HS-27A (cell line): Measurements from ENCODE around the gene GRAPL.
A peak's percentile ranks its signal among the peaks of the same experiment; 100 is the strongest.
"Not testable (repeated sequence)": the region's sequence is repeated elsewhere in the genome, so short reads cannot be mapped to it uniquely, and the experiment has no call there.

Source experiments
- DNase-seq: peaks from one replicate; pipeline ENCODE4 v3.0.0-alpha.2; 2012; ENCODE audit warnings: low read depth, missing footprints

GRAPL gene

GRCh38 chr17:19127148-19127980 is at the start of gene GRAPL:
GRAPL (plus strand) TSS chr17:19127589; CDS start chr17:19127620, 31 bp downstream.
- DNase-seq = not testable (repeated sequence)

- DNase-seq = not testable (repeated sequence)
Observed at GRCh38 chr17:19088804-19089685, 38.3 kb upstream of the GRAPL start.

DNA sequence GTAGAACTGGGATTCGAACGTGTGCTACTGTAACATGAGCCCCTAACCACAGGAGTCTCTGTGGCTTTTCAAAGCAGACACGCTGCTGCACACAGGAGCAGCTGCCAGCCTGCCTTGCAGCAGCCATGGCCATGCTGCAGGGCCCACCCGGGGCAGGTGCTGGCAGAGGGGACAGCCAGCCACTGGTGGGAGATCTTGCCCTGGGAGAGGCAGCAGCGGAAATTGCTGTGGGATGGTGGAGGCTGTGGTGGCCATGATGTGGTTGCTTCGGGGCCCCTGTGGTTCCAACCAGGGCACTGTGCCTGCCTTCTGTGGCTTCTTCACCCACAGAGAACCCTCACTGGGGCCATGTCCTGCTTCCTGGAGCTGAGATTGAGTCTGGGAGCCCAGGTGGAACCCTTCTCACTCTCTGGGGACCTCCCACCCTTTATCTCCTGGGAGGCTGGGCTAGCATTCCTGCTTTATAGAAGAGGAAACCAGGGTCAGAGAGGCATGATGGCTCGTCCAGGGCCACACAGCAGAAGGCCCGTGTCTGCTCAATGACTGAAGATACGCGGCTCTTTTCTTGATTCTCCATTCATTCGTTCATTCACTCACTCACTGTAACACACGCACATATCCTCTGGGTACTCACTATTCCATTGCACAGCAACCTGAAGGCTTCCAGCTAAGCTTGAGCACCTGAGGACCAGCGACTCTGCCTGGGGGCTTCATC is 37.2 kb upstream of the GRAPL start:
- not testable (repeated sequence) for DNase-seq

DNA sequence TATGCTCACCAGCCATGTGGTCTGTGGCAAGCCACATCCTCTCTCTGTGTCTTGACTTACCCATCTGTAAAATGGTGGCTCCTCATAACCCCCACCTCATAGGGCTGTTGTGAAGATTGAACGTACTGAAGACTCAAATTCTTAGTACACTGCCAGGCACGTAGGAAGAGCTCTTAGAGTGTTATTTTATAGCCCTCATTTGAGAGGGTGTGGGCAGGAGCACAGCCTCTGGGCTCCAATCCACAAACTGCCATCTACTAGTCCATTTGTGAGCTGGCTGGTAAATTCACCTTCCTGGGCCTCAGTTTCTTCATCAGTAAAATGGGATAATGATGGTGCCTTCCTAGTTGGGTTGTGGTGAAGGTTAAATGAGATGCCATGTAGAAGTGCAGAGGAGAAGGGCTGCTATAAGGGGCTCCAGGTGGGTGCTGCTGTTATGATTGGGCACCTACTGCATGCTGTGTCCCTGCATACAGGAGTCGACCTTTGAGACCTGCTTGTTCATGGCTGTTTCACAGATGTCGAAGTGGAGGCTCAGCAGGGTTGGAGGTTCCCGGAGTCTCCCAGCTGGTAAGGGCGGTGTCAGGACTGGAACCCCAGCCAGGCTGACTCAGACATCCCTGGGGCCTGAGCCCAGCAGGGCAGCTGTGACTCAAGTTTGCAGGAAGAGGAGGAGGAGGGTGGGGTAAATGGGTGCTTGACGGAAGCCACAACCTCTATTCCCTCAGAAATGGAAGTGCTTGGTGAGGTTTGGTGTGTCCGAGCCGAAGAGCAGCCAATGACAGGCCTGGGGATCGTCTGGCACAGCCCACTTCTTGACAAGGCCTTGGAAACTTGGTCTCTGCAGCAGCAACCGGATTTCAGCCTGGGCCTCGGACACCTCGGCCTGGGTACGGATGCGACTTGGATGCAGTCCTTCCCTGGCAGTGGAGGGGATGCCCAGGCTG is 34.4 kb upstream of the GRAPL start:
- not testable (repeated sequence) for DNase-seq

DNA sequence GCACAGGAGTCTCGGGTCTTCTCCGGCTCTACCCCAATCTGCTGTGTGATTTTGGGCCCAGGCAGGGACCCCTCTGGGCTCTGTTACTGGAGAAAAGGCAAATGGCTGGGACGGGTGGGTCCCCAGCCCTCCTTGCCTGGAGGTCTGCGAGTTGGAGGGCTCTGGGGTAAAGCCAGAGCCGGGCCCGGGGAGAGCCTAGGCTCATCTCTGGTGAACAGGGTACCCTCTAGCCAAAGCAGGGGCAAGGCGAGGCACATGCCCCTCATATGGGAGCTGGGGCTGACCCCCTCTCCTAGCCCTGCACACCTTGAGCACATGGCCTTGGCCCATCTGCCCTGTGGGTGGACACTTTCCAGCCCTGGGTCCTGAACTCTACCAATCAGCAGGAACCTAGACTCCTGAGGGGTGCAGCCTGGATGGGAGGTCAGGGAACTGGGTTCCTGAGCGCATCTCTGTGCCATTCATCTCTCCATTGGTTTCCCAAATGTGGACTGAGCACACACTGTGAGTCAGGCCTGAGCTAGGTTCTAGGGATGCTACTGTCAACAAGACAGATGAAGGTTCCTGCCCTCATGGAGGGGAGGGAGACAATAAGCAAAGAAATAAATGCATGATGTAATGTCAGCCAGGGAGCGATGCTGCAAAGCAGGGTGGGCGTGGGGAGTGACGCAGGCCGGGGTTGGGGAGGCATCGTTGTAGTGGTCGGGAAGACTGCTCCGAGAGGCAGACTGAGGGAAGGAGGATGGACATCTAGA is 33.5 kb upstream of the GRAPL start:
- DNase-seq = not testable (repeated sequence)

GRCh38 chr17:19108517-19108916 is 18.9 kb upstream of the GRAPL start:
- DNase-seq = not testable (repeated sequence)

DNA sequence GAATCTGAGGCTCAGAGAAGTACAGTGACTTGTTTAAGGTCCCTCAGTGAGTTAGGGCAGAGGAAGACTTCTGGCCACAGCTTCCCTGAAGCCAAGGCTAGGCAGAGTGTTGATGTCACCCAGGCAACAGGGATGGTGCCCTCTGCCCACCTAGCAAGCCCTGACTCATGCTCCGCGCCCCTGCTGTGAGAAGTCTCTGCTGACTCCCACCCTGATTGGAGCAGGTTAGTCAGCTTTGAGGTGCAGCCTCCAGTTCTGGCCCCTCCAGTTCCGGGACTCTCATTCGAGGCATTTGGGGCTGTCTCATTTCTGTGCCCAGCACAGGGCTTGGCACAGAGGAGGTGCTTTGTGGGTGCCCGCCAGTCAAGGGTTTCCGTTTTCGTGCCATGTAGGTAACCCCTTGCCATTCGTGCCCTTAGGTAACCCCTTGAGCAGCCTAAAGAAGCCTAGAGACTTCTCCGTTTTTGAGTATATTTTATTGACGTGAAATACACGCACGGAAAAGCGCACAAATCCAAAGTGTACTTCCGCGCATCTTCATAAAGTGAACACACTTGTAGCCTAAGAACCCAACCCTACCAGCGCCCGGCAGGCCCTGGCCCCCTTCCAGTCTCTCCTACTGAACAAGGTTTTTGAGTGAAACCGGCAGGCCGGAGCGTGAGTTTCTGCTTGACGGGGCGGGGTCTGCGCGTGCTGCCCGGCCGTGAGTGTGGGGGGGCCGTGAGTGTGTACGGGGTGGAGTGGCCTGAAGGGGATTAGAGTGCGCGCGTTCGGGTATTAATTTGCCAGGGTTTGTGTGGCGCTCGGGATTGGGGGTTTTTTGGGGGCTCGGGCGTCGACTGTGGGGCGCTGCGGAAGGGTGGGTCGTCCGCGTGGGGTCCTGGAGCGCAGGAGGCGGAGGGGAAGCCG is 16.9 kb upstream of the GRAPL start:
- DNase-seq = not testable (repeated sequence)

- not testable (repeated sequence) for DNase-seq
Observed at GRCh38 chr17:19111111-19111711, 16.2 kb upstream of the GRAPL start.

DNA sequence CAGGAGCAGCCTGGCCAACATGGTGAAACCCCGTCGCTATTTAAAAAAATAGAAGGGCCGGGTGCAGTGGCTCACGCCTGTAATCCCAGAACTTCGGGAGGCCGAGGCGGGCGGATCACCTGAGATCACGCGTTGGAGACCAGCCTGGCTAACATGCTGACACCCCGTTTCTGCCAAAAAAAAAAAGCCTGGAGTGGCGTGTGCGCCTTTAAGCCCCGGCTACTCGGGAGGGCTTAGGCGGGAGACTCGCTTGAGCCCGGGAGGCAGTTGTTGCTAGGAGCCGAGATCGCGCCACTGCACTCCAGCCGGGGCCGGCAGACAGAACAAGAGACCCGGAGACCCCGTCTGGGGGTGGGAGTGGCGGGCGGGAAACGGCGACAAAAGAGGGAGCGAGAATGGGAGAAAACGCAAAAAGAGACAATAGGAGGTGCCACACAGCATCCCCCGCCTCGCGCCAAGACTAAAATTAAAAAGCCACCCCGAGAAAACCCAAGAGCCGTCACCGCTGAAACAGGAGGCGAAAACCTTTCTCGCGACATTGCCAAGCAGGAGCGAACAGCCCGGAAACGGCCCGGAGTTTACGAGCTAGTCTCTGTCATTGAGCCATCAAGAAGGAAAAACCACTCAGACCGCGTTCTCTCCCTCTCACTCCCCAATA is 15.5 kb upstream of the GRAPL start:
- DNase-seq = peak; percentile 45

DNA sequence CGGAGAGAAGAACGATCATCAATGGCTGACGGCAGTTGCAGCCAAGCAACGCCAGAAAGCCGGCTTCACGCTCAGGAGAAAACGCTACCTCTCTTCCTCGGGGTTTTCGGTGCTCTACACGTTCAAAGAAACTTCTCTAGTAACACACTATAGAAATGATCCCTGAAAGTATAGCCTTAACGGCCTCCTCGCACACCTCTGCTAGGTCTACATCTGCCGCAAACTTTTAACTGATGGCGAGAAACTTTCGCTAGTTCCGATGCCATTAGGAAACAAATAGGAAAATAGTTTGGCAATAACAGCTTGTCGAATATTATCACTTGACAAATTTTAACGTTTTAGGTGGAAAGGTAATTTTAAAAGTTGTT is 14.9 kb upstream of the GRAPL start:
- not testable (repeated sequence) for DNase-seq

DNA sequence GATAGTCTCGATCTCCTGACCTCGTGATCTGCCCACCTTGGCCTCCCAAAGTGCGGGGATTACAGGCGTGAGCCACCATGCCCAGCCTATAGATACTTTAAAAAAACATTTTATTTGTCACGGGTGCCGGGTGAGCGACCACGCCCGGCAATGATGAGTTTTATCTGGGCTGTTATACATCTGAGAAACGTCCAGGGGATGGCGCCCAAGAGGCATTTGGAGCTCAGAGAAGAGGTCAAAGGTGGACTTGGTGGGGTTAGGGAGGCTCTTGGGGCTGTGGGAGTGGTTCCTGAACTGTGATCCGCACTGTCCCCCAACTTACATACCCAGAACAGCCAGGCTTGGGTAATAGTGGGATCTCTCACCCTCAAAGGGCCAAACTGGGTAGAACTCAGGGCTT is 8.7 kb upstream of the GRAPL start:
- not testable (repeated sequence) for DNase-seq

GRCh38 chr17:19125289-19125688 is 2.1 kb upstream of the GRAPL start:
- not testable (repeated sequence) for DNase-seq

GRCh38 chr17:19129500-19129899 is 2.1 kb downstream of the GRAPL start:
- DNase-seq = not testable (repeated sequence)

DNA sequence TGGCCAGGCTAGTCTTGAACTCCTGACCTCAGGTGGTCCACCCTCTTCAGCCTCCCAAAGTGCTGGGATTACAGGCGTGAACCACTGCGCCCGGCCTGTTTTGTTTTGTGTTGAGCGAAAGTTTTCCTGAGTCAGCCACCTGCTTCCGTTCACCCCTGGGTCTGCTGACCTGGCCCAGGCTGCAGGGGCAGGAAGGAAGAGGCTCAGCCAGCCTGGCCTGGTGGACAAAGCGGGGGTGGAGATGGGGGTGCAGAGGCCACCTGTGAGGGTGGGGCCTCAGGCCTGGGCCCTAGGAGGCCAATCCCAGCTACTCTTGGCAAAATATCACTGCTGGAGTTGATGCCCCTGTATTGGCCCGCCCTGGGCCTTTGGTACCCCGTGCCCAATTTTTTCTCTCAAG is 3.7 kb downstream of the GRAPL start:
- DNase-seq = not testable (repeated sequence)

DNA sequence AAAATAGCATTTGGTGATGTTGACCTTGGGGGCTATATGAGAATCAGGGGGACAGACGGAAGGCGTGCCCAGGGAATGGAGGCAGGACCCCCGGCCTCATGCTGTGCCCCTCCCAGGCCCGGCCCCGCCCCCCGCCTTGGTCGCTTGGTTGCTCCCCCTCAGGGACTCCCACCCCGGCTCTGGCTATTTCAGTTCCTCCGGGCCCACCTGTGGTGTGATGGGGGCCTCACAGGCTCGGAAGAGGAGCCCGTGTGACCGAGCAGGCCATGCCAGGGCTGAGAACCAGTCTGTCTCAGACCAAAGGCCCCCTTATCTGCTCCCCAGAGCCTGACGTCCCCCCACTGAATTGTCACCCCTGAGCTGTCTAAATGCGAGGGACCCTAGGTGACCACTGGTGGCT is 4.4 kb downstream of the GRAPL start:
- not testable (repeated sequence) for DNase-seq

DNA sequence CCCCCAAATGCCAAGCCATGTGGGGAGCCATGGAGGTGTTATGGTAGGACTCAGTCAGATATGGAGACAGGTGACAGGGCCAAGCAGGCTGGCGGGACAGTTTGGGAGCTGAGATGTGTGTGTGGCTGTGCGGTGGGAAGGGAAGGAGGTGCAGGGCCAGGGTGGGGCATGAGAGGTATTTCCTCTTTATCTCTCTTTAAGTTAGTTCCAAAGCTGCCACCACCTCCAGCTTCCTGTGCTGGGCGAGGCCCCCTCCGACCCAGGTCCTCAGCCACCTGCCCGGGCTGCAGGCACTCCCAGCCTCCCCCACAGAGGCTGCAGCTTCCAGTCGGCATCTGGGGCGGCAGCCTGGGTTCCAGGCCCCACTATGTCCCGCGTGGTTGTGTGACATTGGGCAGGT is 6.4 kb downstream of the GRAPL start:
- not testable (repeated sequence) for DNase-seq

DNA sequence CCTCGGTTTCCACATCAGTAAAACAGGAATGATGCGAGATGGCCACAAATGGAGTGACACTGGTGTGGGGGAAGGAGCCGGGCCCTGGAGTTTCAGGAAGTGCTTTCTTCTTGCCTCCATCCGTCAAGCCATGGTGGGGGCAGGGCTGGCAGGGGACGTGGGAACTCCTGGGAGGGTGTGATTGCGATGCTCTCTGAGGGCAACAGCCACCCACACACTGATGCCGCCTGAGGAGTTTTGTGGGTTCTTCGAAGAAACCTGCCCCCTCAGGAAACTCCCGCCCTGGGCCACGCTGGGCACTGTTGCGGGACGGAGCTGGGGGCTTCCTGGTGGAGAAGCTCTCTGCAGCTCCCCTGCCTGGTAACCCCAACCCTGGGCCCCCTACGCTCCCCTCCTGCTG is 8.0 kb downstream of the GRAPL start:
- not testable (repeated sequence) for DNase-seq

- not testable (repeated sequence) for DNase-seq
Observed at GRCh38 chr17:19136138-19136537, 8.7 kb downstream of the GRAPL start.
